GM10248 (cell line): Measurements from ENCODE around the gene TTLL7.

Source experiments
- CTCF ChIA-PET: fragments of 300-600 bp; sonication (Branson Sonifier 250); formaldehyde crosslinking; extraction: SDS; loops from one replicate; lab custom pipeline; 2021; ENCODE audit warnings: antibody characterized with exemption; lab: Yijun Ruan, JAX
- POLR2A ChIA-PET: fragments of 350-650 bp; sonication (Branson Sonifier 250); formaldehyde crosslinking; extraction: SDS; loops from one replicate; lab custom pipeline; 2020; ENCODE audit warnings: antibody characterized with exemption; lab: Yijun Ruan, JAX
- DNase-seq: peaks from one replicate; pipeline ENCODE4 v3.0.0; 2012; ENCODE audit errors: extremely low spot score
- CTCF ChIP-seq: IDR thresholded peaks from 2 replicates; pipeline ENCODE4 v1.5.1; 2012; ENCODE audit warnings: mild to moderate bottlenecking, low read depth; ENCODE audit errors: extremely low read depth, missing control alignments, control extremely low read depth

TTLL7 gene

GRCh38 chr1:83970114-83970513 lies 28.8 kb downstream of the TTLL7 start:
- CTCF ChIA-PET: interaction anchor here (1.1 kb wide), 1 partner anchor 11 kb away, joined by 3 read pairs; no protein-coding TSS in a partner anchor
- no peak for DNase-seq
- TF ChIP-seq CTCF: no peak
- POLR2A ChIA-PET: no interaction called here

DNA sequence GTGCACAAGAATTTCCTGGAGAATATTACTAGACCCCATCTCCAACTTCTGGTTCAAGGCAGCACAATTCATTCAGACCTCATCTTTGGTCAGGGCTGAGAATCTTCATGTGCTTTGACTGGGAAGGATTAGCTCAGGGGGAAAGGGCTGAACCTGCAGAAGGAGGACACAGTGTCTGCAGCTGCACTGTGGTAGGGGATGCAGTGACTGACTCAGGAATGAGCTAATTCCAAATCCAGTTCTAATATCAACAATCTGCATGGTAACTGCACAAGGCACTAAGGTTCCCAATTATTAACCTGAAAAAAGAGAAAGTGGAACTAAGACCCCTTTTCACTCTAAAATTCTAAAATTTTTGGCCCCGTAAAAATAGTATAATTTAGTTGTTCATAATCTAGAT lies 31.6 kb downstream of the TTLL7 start:
- DNase-seq: no peak
- ChIA-PET CTCF (no interaction called here), POLR2A (no interaction called here)
- no peak for TF ChIP-seq CTCF

DNA sequence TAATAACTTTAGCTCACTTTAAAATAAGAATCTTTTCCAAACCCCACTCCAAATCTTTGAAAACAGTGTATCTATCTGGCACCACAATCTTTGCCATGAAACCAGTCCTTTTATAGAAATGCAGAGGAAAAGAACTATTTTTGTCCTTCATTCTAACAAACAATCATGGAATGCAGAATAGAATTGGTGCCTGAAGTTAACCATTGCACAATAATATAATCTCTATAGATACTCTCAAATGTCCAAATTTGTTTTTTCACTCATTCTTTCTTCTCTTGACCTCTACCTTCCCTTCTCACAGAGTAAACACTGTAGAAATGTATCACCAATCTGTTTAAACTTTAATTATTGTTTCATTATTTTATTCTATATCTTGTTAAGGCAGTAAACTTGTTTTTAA lies 34.8 kb downstream of the TTLL7 start:
- POLR2A ChIA-PET: no interaction called here
- TF ChIP-seq CTCF: no peak
- no peak for DNase-seq
- CTCF ChIA-PET: interaction anchor here (1.1 to 1.6 kb wide), 3 partner anchors 11 to 24 kb away, joined by 3 to 4 read pairs (median 3); no protein-coding TSS in a partner anchor

DNA sequence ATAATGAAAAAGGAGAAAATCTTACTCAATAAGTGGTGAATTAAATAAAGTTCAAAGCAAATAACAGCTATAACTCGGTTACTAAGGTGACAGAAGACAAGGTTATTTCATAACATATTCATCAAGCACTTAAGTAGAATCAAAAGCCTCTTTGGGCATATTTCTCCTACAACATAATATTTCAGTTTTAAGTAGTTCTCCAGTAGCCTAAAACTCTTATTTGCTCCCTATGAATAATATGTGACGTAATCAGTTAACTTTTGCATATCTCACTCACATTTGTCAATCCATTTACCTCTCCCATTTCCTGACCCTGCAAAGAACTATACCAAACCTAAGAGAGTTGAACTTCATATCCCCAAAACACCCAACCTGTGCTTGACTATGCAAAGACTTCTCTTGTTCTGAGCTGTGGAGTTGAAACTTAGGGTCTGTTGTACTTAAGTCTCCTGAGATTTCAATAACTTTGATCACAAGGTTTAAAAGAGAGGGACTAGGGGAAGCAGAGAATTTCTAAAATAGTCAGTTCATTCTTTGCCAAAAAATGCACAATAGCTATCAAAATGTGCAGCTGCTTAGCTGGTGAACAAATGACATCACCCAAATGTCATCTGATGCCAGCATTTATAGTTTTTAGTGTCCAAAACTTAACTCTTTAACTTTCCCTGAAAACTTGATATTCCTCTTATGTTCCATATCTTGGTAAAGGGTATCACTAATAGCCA lies 37.2 kb downstream of the TTLL7 start:
- ChIA-PET CTCF (interaction anchor here (1.2 to 2.5 kb wide), 2 partner anchors 11 to 442 kb away, joined by 3 to 8 read pairs; no protein-coding TSS in a partner anchor), POLR2A (no interaction called here)
- DNase-seq: no peak
- no peak for TF ChIP-seq CTCF

- POLR2A ChIA-PET: no interaction called here
- CTCF ChIA-PET: interaction anchor here (0.9 to 1.0 kb wide), 2 partner anchors 12 to 82 kb away, joined by 3 read pairs; no protein-coding TSS in a partner anchor
- DNase-seq: no peak
- no peak for TF ChIP-seq CTCF
These were observed 38.2 kb downstream of the TTLL7 start for GRCh38 chr1:83960669-83961277.

DNA sequence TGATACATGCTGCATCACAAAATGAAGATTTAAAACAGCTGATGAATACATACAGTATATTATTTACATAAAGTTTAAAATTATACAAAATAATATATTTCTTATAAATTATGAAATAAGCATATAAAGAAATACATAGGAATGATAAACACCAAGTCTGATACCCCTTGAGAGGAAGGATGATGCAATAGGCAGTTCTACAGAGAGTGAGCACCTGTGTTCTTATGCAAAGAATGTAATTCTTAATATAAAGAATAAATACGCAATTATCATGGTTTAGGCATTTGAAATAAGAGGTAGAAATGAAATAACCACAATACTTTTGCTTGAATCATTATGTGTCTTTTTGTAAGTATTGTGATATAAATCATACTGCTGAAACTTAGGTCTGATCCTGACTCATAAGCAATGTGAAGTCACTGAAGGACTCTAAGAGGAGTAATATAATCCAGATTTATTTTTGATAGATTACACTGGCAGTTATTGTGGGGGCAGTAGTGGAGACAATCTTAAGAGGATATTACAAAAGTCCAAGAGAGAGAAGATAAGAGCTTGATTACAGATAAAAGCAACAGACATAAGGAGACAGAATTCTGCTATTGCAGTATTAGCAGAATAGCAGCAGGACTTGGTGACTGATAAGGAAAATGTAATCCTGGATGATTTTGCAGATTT lies 39.0 kb downstream of the TTLL7 start:
- CTCF ChIA-PET: interaction anchor here (0.9 to 1.0 kb wide), 3 partner anchors 12 to 82 kb away, joined by 3 read pairs; no protein-coding TSS in a partner anchor
- TF ChIP-seq CTCF: no peak
- DNase-seq: no peak
- POLR2A ChIA-PET: no interaction called here
